NB4 (cell line): ENCODE results near the gene HIPK1.

Source experiments
- MYC ChIP-seq: IDR thresholded peaks from 2 replicates; pipeline ENCODE4 v1.6.1; 2011; ENCODE audit warnings: low read depth, low read length
- POLR2A ChIP-seq: IDR thresholded peaks from 2 replicates; pipeline ENCODE4 v1.6.1; 2011; ENCODE audit warnings: mild to moderate bottlenecking; ENCODE audit not compliant: insufficient read length; ENCODE audit errors: extremely low read depth
- TF ChIP-seq, protein P1 (sequence below): IDR thresholded peaks from one replicate; pipeline ENCODE4 v1.5.1; 2012; ENCODE audit warnings: low read depth, low read length

DNA sequence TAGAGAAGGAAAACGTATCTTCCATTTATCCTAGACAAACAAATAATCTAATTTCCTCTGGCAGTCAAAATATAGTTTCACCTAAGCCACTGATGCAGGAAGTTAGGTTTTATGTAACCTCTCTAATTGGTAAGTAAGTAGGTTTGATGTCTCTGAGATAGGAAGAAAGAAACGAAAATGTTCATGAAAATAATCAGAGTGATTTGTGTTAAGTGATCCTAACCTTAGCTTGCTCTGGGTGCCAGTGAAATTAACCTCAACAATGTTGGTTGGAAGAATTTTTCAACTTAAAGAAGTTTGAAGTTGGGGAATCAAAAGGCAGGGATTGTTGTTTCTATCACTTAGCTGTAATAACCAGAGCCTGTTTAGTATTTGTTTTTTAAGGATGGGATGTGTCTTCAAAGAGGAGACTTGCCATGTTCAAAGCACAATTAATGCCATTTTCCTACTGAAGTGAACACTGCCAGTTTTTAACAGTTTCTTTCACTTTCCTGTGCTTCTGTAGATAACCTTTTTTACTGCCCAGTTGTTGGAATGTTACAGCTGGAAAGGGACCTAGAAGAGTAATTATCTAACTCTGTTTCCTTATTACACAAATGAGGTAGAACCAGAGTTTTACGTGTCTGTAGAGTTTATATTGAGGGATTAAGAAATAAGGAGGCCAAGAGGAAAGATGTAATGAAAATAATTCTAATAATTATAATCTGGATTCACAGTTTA is 18.4 kb downstream of the HIPK1 start:
- TF ChIP-seq POLR2A: no peak
- TF ChIP-seq, protein P1, sequence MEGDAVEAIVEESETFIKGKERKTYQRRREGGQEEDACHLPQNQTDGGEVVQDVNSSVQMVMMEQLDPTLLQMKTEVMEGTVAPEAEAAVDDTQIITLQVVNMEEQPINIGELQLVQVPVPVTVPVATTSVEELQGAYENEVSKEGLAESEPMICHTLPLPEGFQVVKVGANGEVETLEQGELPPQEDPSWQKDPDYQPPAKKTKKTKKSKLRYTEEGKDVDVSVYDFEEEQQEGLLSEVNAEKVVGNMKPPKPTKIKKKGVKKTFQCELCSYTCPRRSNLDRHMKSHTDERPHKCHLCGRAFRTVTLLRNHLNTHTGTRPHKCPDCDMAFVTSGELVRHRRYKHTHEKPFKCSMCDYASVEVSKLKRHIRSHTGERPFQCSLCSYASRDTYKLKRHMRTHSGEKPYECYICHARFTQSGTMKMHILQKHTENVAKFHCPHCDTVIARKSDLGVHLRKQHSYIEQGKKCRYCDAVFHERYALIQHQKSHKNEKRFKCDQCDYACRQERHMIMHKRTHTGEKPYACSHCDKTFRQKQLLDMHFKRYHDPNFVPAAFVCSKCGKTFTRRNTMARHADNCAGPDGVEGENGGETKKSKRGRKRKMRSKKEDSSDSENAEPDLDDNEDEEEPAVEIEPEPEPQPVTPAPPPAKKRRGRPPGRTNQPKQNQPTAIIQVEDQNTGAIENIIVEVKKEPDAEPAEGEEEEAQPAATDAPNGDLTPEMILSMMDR: no peak
- no peak for TF ChIP-seq MYC
